HUES6 (cell line): ENCODE data around the gene CABP1.

Experiments used
- H3K27ac ChIP-seq: 2 replicates; pipeline ENCODE4 v1.7.0; 2013; ENCODE audit warnings: low read depth, mild to moderate bottlenecking, low read length, inconsistent platforms
- H3K27me3 ChIP-seq: 2 replicates; pipeline ENCODE4 v1.6.1; 2013; ENCODE audit warnings: low read length; ENCODE audit not compliant: control insufficient read depth, insufficient read depth
- H3K36me3 ChIP-seq: 2 replicates; pipeline ENCODE4 v1.6.1; 2013; ENCODE audit warnings: low read length; ENCODE audit not compliant: control insufficient read depth, insufficient read depth
- H3K4me1 ChIP-seq: 2 replicates; pipeline ENCODE4 v1.6.1; 2013; ENCODE audit warnings: low read length; ENCODE audit not compliant: control insufficient read depth, insufficient read depth
- H3K4me3 ChIP-seq: 2 replicates; pipeline ENCODE4 v1.5.1; 2013; ENCODE audit warnings: low read depth, low read length
- H3K9ac ChIP-seq: one replicate; pipeline ENCODE4 v1.6.1; 2013; ENCODE audit warnings: mild to moderate bottlenecking, low read length
- H3K9me3 ChIP-seq: 2 replicates; pipeline ENCODE4 v1.6.1; 2013; ENCODE audit warnings: low read depth, low read length; ENCODE audit not compliant: control insufficient read depth, insufficient read depth

CABP1 gene

DNA sequence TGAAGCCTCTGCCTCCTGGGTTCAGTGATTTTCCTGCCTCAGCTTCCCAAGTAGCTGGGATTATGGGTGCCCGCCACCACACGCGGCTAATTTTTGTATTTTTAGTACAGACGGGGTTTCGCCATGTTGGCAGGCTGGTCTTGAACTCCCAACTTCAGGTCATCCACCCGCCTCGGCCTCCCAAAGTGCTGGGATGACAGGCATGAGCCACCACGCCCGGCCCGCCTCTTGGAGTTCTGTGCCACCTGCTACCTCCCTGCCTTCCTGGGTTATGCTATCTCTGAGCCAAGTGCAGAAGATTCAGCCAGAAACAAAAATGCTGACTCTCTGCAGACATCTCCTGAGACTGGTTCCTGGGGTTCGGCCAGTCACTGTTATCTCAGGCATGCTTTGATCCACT, 13.2 kb downstream of the CABP1 start:
- Histone ChIP-seq H3K4me3 (no peak overlapping the region), H3K27me3 (peaks cover 5% of the 10 kb centered on the region; the same call in 1 of the 2 replicates), H3K36me3 (no peaks in the 10 kb centered on the region), H3K9ac (no peak overlapping the region), H3K9me3 (no peaks in the 10 kb centered on the region), H3K27ac (no peak overlapping the region), H3K4me1 (peaks cover 30% of the 10 kb centered on the region)

DNA sequence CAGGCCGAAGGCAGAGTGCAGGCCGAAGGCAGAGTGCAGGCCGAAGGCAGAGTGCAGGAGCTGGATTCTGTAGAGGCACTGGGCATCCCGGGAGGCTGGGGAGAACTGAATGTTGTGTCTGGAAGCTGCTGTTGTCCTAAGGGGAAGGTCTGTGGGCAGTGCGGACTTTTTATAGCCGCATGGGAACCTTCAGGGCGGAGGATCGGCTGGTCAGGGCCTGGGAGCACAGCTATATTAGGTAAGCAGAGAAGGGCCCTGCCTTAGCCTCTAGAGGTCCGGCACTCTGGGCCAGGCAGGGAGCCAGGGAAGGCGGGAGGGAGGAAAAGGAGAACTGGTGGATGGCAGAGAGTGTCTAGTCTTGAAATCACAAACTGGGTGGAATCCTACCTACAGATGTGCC, 14.2 kb downstream of the CABP1 start:
- Histone ChIP-seq H3K9ac (no peak overlapping the region), H3K9me3 (no peaks in the 10 kb centered on the region), H3K27me3 (peaks cover 2% of the 10 kb centered on the region; the same call in 1 of the 2 replicates), H3K4me3 (no peak overlapping the region), H3K4me1 (peaks cover 25% of the 10 kb centered on the region), H3K27ac (no peak overlapping the region), H3K36me3 (no peaks in the 10 kb centered on the region)

DNA sequence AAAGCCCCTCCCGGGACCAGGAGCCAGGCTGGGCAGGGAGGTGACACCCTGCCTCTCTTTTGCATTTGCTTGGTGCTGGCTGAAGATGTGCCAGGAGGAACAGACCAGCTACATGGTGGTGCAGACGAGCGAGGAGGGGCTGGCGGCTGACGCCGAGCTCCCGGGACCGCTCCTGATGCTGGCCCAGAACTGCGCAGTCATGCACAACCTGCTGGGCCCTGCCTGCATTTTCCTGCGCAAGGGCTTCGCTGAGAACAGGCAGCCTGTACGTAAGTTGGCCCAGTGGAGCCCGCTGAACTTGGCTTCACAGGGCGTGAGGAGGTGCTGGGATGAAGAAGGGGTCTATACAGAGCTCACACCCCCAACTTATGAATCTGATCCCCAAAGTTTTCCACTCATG, 15.6 kb downstream of the CABP1 start:
- Histone ChIP-seq H3K4me3 (no peak overlapping the region), H3K9ac (no peak overlapping the region), H3K27me3 (no peaks in the 10 kb centered on the region), H3K4me1 (peaks cover 12% of the 10 kb centered on the region; the same call in 1 of the 2 replicates), H3K27ac (no peak overlapping the region), H3K9me3 (no peaks in the 10 kb centered on the region), H3K36me3 (no peaks in the 10 kb centered on the region)

DNA sequence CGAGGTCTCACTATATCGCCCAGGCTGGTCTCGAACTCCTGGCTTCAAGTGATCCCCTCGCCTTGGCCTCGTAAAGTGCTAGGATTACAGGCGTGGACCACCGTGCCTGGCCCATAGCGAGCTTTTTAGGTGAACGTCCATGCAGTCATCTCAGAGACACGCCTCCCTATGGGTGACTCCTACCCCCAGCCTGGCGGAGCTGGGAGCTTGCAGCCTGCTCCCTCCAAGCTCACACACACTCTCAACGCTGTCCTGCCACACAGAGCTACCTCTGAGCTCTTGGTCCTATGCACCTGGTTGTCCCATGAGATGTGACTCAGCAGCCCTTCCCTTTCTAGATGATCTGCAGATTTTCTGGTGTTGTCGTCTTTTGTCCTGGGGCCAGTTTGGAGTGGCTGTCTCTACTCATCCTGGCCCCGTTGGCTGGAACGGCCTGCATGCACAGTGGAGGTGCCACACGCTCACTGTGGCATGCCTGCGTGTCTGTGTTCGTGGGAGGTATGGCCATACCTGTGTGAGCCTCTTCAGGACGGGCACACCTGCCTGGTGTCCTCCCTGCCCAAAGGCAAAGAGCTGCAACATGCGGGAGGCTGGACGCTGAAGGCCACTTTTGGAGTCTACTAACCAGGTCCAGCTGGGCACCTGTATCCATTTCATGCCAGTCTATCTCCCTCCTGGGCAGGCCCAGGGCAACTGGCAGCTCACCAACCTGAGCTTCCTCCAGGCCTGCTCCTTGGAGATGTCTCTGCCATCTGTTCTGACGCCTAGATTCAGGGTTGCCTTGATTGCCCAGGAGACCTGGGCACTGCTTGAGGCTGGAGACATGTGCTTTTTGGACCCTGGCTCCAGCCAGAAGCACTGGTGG, 18.1 kb downstream of the CABP1 start:
- Histone ChIP-seq H3K4me3 (no peak overlapping the region), H3K4me1 (no peaks in the 10 kb centered on the region), H3K27me3 (no peaks in the 10 kb centered on the region), H3K9ac (no peak overlapping the region), H3K27ac (no peak overlapping the region), H3K9me3 (no peaks in the 10 kb centered on the region), H3K36me3 (no peaks in the 10 kb centered on the region)

DNA sequence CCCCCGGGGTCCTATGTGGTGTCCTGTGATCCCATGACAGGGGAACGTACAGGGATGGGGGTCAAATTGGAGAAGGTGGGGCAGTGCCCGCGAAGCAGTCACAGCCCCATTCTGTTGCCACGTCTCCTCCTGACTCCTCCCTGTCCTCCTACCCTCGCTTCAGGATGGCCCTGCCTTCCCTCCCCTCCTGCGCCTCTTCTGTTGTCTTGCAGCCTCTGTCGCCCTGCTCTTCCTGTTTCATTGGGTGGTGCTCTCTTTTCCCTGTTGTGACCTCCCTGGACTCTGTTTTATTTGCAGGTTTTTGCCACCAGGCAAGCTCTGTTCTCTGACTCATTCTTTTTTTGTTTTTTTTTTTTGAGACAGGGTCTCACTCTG, 18.7 kb downstream of the CABP1 start:
- Histone ChIP-seq H3K9me3 (no peaks in the 10 kb centered on the region), H3K27ac (no peak overlapping the region), H3K9ac (no peak overlapping the region), H3K4me3 (no peak overlapping the region), H3K27me3 (no peaks in the 10 kb centered on the region), H3K36me3 (no peaks in the 10 kb centered on the region), H3K4me1 (no peaks in the 10 kb centered on the region)

DNA sequence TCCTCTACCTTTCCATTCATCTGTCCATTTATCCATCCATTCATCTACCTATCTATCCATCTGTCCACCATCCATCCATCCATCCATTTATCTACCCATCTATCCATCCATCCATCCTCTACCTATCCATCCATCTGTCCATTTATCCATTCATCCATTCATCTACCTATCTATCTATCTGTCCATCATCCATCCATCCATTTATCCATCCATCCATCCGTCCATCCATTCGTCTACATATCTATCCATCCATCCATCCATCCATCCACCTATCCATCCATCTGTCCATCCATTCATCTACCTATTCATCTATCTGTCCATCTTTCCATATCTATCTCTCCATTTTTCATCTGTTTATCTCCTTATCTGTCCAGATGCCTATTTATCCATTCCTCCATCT, 21.0 kb downstream of the CABP1 start:
- no peak overlapping the region for H3K9ac ChIP-seq
- H3K4me3 ChIP-seq, result no peak overlapping the region
- H3K27ac ChIP-seq, result no peak overlapping the region
- no peaks in the 10 kb centered on the region for H3K36me3 ChIP-seq
- H3K9me3 ChIP-seq, result no peaks in the 10 kb centered on the region
- H3K27me3 ChIP-seq, result no peaks in the 10 kb centered on the region
- no peaks in the 10 kb centered on the region for H3K4me1 ChIP-seq

DNA sequence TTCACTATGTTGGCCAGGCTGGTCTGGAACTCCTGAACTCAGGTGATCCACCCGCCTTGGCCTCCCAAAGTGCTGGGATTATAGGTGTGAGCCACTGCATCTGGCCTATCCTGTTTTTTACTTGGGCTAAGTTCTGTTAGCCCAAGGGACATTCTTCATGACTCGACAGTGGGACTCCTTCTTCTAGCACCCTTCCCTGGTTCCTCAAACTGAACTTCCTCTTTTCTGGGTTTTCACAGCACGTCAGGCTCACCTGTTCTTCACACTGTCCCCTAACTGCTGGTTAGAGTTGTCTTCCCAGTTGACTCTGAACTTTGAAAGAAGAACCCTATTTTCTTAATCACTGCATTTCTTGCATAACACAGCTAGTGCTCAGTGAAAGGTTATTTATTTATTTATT, 22.5 kb downstream of the CABP1 start:
- Histone ChIP-seq H3K4me1 (peaks cover 4% of the 10 kb centered on the region; the same call in 1 of the 2 replicates), H3K9ac (no peak overlapping the region), H3K27ac (no peak overlapping the region), H3K9me3 (no peaks in the 10 kb centered on the region), H3K27me3 (no peaks in the 10 kb centered on the region), H3K36me3 (no peaks in the 10 kb centered on the region), H3K4me3 (no peak overlapping the region)

DNA sequence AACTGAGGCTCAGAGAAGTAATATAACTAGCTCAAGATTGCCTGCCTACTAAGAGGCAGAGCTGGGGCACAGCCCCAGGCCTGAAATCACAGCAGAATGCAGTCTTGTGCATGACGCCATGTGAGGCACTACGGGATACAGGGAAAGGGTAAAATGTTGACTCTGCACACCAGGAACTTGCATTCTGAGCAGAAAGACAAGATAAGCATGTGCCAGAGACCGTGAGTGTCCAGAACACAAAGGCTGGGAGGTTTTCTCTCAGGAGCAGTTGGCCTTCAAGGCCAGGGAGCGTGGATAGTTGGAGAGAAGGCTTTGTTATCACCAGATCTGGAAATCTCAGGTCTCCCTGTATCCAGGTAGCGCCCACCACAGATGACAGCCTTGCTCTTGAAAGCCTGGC, 23.3 kb downstream of the CABP1 start:
- Histone ChIP-seq H3K36me3 (no peaks in the 10 kb centered on the region), H3K9ac (no peak overlapping the region), H3K4me1 (peaks cover 12% of the 10 kb centered on the region), H3K27ac (no peak overlapping the region), H3K4me3 (no peak overlapping the region), H3K9me3 (no peaks in the 10 kb centered on the region), H3K27me3 (no peaks in the 10 kb centered on the region)

DNA sequence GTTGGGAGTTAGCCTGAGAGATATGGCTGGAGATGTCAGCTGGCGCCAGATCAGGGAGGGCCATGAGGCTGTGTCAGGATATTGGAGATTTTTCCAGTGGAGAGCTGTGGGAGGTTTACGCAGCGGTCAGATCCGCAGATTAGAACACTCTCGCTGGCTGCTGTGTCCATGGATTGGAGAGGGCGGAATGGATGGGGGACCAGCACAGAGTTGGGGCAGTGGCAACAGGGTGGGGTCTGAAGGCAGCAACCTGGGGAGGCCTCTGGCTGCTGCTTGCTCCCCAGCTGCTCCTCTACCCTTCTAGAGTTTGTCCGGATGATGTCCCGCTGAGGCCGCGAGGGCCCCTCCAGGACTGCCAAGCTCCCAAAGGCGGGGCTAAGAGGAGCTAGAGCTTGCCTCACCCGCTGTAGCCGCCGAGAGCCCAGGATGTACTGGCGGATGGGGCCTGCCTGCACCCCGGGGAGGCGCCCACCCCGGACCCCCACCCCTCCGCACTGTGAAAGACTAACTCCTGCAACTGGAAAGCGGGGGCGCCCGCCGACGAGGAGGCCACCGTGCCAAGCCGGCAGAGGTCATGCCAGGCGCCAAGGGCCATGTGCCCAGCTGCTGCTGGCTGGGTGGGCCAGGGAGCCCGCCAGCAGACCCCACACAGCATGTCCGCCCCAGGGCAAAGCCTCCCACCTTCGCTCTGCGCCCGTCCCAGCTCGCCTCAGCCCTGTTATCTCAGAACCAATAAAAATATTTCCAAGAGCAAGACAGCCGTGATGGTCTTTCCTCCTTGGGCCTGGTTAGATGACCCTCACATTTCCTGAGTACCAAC, 26.4 kb downstream of the CABP1 start:
- Histone ChIP-seq H3K27me3 (no peaks in the 10 kb centered on the region), H3K9me3 (no peaks in the 10 kb centered on the region), H3K4me1 (peaks cover 30% of the 10 kb centered on the region), H3K36me3 (no peaks in the 10 kb centered on the region), H3K9ac (no peak overlapping the region), H3K27ac (no peak overlapping the region), H3K4me3 (no peak overlapping the region)

DNA sequence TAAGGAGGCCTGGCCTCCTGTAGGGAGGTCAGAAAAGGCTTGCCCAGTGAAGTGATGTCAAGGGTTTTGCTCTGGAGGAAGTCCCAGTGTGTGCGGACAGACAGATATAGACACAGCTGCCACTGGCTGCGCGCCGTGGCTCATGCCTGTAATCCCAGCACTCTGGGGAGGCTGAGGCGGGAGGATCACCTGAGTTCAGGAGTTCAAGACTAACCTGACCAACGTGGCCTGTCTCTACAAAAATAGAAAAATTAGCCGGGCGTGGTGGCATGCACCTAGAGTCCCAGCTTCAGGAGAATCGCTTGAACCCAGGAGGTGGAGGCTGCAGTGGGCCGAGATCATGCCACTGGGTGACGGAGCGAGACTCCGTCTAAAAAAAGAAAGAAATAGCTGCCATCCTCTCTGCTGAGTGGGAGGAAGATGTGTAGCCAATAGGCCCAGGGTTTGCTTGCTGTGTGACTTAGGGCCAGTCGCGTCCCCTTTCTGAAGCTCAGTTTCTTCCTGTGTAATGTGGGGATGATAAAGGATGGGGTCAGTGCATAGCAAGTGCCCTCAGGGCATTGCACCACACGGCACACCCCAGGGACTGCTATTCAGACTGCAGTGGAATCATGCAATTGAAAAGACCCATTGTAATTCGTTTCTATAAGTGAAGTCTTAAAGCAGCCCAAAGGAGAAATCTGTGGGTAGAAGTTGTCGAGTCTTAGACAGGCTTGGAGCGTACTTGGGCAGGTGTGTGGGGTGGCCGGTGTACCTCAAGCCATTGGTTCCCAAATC, 27.9 kb downstream of the CABP1 start:
- H3K9ac ChIP-seq, result peak overlapping the region; percentile 41
- no peaks in the 10 kb centered on the region for H3K9me3 ChIP-seq
- H3K27me3 ChIP-seq, result no peaks in the 10 kb centered on the region
- H3K27ac ChIP-seq, result peak overlapping the region; percentile 71; the same call in 1 of the 2 replicates
- peaks cover 30% of the 10 kb centered on the region for H3K4me1 ChIP-seq
- H3K4me3 ChIP-seq, result peak overlapping the region; percentile 31; the same call in 1 of the 2 replicates
- no peaks in the 10 kb centered on the region for H3K36me3 ChIP-seq
